ENCODE data around the gene FGFRL1.

- TF ChIP-seq CTCF (IDR thresholded peaks at IDR 0.05; ENCODE audit: low read depth, low read length) = no peak
- no peak for TF ChIP-seq EZH2phosphoT487 (IDR thresholded peaks at IDR 0.05; ENCODE audit: low read depth)
These were observed 29.1 kb downstream of the FGFRL1 start for GRCh38 chr4:1040344-1041146.
